GM12878 (cell line): ENCODE measurements around the gene MED1. TPM values are rescaled to one million over a fixed set of nuclear protein-coding genes. Genes with fewer than 3 reads are reported as not detected.

Experiments used
- ATF2 ChIP-seq: IDR thresholded peaks from 2 replicates; pipeline ENCODE4 v1.6.1; 2012; ENCODE audit warnings: low read length, inconsistent platforms
- BMI1 ChIP-seq: fragments of 450-650 bp; IDR thresholded peaks from 2 replicates; pipeline ENCODE4 v1.6.1; 2016; ENCODE audit warnings: mild to moderate bottlenecking, moderate library complexity, borderline replicate concordance
- ELK1 ChIP-seq: IDR thresholded peaks from 2 replicates; pipeline ENCODE4 v1.6.1; 2012; ENCODE audit warnings: low read depth, low read length, improper control_type of control experiment
- EZH2 ChIP-seq: IDR thresholded peaks from 2 replicates; pipeline ENCODE4 v1.6.1; 2012; ENCODE audit warnings: low read depth, mild to moderate bottlenecking, control low read depth, inconsistent platforms, low read length, borderline replicate concordance; ENCODE audit not compliant: control insufficient read depth
- HDGF ChIP-seq: fragments of 450-650 bp; IDR thresholded peaks from 2 replicates; pipeline ENCODE4 v1.6.1; 2016; ENCODE audit warnings: antibody characterized with exemption
- IKZF1 ChIP-seq: fragments of 450-650 bp; conservative IDR thresholded peaks from 2 replicates; pipeline ENCODE4 v1.6.1; 2017; ENCODE audit warnings: antibody characterized with exemption, mild to moderate bottlenecking
- KAT2A ChIP-seq: conservative IDR thresholded peaks from 2 replicates; pipeline ENCODE4 v1.6.1; 2011; ENCODE audit warnings: low read depth, low read length; ENCODE audit not compliant: control insufficient read depth
- MAX ChIP-seq: IDR thresholded peaks from 2 replicates; pipeline ENCODE4 v1.6.1; 2012; ENCODE audit warnings: low read depth, low read length, improper control_type of control experiment
- MYC ChIP-seq: IDR thresholded peaks from 2 replicates; pipeline ENCODE4 v1.6.1; 2011; ENCODE audit warnings: mild to moderate bottlenecking, low read length, moderate library complexity, inconsistent platforms; ENCODE audit not compliant: insufficient read depth, insufficient replicate concordance, insufficient read length, severe bottlenecking
- REST ChIP-seq: IDR thresholded peaks from 2 replicates; pipeline ENCODE4 v1.6.1; 2012; ENCODE audit warnings: mild to moderate bottlenecking, low read depth, low read length
- SIX5 ChIP-seq: IDR thresholded peaks from 2 replicates; pipeline ENCODE4 v1.6.1; 2011; ENCODE audit warnings: mild to moderate bottlenecking, low read depth, low read length, moderate library complexity; ENCODE audit not compliant: severe bottlenecking
- TAF1 ChIP-seq: IDR thresholded peaks from 2 replicates; pipeline ENCODE4 v1.6.1; 2011; ENCODE audit warnings: mild to moderate bottlenecking, low read depth, low read length, borderline replicate concordance
- USF1 ChIP-seq: IDR thresholded peaks from 2 replicates; pipeline ENCODE4 v1.6.1; 2011; ENCODE audit warnings: borderline replicate concordance, low read depth, mild to moderate bottlenecking, moderate library complexity, mixed read lengths, low read length; ENCODE audit not compliant: insufficient read depth; ENCODE audit errors: extremely low read length
- USF2 ChIP-seq: IDR thresholded peaks from 2 replicates; pipeline ENCODE4 v1.6.1; 2011; ENCODE audit warnings: low read depth, low read length, improper control_type of control experiment, borderline replicate concordance
- ZBTB11 ChIP-seq: fragments of 450-650 bp; formaldehyde crosslinking; IDR thresholded peaks from 2 replicates; pipeline ENCODE4 v1.5.0; 2022; ENCODE audit warnings: mild to moderate bottlenecking, missing genetic modification characterization
- polyA plus RNA-seq, 11 experiments: library from polyadenylated mRNA; depleted of rRNA in 4 of 11; unstranded in 6 of 11; stranded (reverse) in 5 of 11; fragments of >200 nt; fragmentation: Nextera tagmentation in 4 of 11; fragmentation: Illumina TruSeq in 1 of 11; extraction: Ambion mirVana in 4 of 11; extraction: Trizol in 1 of 11; gene quantifications; 1 replicate in 1 of 11; 2 replicates in 10 of 11; pipeline versions ENCODE4 v1.2.1 to v1.2.3, GENCODE V29; 2011 to 2016; ENCODE audit warnings: inconsistent platforms in 2 of 11, missing spikeins in 2 of 11, low read depth in 1 of 11
- total RNA-seq, 4 experiments: library from RNA; depleted of rRNA in 3 of 4; stranded (reverse); fragments of >200 nt in 3 of 4; fragmentation: Illumina TruSeq in 1 of 4; extraction: Trizol in 1 of 4; gene quantifications; 2 replicates each; pipeline versions ENCODE4 v1.2.1 to v1.2.3, GENCODE V29; 2013 to 2021

MED1 gene
- total and polyA plus RNA-seq, 10 of the 15 experiments (the other 5 are each of a cell fraction or from before 2014, with no cell fraction given) = 8.7 to 50.1 (median 30.1) TPM

GRCh38 chr17:39401412-39402243 lies 49.4 kb downstream of the MED1 start, which contains the start of gene FBXL20 (continued):
- TF ChIP-seq ATF2 = no peak
- TF ChIP-seq HDGF = no peak
- peak; percentile 61; the same call in 1 of the 2 replicates for TF ChIP-seq TAF1
- no peak for TF ChIP-seq BMI1
- no peak; the same call in 1 of the 2 replicates for TF ChIP-seq MAX
- no peak for TF ChIP-seq REST
- no peak for TF ChIP-seq KAT2A
- TF ChIP-seq USF1 = no peak
- no peak for TF ChIP-seq USF2
- TF ChIP-seq SIX5 = peak; percentile 14
- peak; percentile 83 for TF ChIP-seq IKZF1
- TF ChIP-seq ELK1 = no peak
- no peak for TF ChIP-seq EZH2
- TF ChIP-seq MYC = no peak
- TF ChIP-seq ZBTB11 (CRISPR knock-in tag) = no peak
